ENCODE results near the gene ABHD17C.
"Not testable (repeated sequence)": the region's sequence is repeated elsewhere in the genome, so short reads cannot be mapped to it uniquely, and the experiment has no call there.

GRCh38 chr15:80763235-80763634, 68.1 kb downstream of the ABHD17C start:
- TF ChIP-seq CTCF, POLR2A (IDR thresholded peaks at IDR 0.05): not testable (repeated sequence)

All from uterus (tissue), 2 donors.